BJ (cell line): ENCODE results near the gene MIER2. TPM values are rescaled to one million over a fixed set of nuclear protein-coding genes. Genes with fewer than 3 reads are reported as not detected.

Experiments
- CTCF ChIA-PET: fragments of 350-600 bp; formaldehyde crosslinking; extraction: SDS; loops from one replicate; lab custom pipeline; 2021; ENCODE audit warnings: antibody characterized with exemption, inconsistent platforms; lab: Yijun Ruan, JAX
- POLR2A ChIA-PET: fragments of 300-600 bp; sonication (Branson Sonifier 250); formaldehyde crosslinking; extraction: SDS; loops from one replicate; lab custom pipeline; 2021; ENCODE audit warnings: antibody characterized with exemption; lab: Charles Lee
- DNase-seq: peaks from one replicate; pipeline ENCODE4 v3.0.0-alpha.2; 2011; ENCODE audit warnings: low read depth
- H3K27me3 ChIP-seq: 2 replicates; pipeline ENCODE4 v1.6.0; 2011; ENCODE audit warnings: low read length; ENCODE audit not compliant: control insufficient read depth, insufficient read depth
- H3K36me3 ChIP-seq: 2 replicates; pipeline ENCODE4 v1.5.1; 2011; ENCODE audit warnings: low read length; ENCODE audit not compliant: control insufficient read depth, insufficient read depth
- H3K4me3 ChIP-seq: 2 replicates; pipeline ENCODE4 v1.5.1; 2011; ENCODE audit warnings: low read depth, mild to moderate bottlenecking, control low read depth, low read length
- CTCF ChIP-seq: IDR thresholded peaks from 2 replicates; pipeline ENCODE4 v1.5.1; 2011; ENCODE audit warnings: low read depth, mild to moderate bottlenecking, control low read depth, inconsistent platforms, low read length, moderate library complexity; ENCODE audit not compliant: insufficient read depth
- polyA plus RNA-seq: library from polyadenylated mRNA; depleted of rRNA; stranded (reverse); fragments of >200 nt; gene quantifications from 2 replicates; pipeline ENCODE4 v1.2.3, GENCODE V29; 2011

Gene MIER2
- polyA plus RNA-seq, 1 experiment: 14.8 TPM

- no peak for DNase-seq
- Histone ChIP-seq H3K4me3 (no peak overlapping the region), H3K36me3 (no peaks in the 10 kb centered on the region), H3K27me3 (peaks cover 19% of the 10 kb centered on the region)
- CTCF ChIA-PET: no interaction called here
- no peak for TF ChIP-seq CTCF
- POLR2A ChIA-PET: no interaction called here
These were observed 30.3 kb upstream of the MIER2 start for GRCh38 chr19:374886-375235.

- POLR2A ChIA-PET: no interaction called here
- CTCF ChIA-PET: no interaction called here
- TF ChIP-seq CTCF: no peak
- Histone ChIP-seq H3K27me3 (peaks cover 19% of the 10 kb centered on the region), H3K4me3 (no peak overlapping the region), H3K36me3 (no peaks in the 10 kb centered on the region)
- DNase-seq: no peak
These were observed 29.7 kb upstream of the MIER2 start for GRCh38 chr19:374183-374885.

DNA sequence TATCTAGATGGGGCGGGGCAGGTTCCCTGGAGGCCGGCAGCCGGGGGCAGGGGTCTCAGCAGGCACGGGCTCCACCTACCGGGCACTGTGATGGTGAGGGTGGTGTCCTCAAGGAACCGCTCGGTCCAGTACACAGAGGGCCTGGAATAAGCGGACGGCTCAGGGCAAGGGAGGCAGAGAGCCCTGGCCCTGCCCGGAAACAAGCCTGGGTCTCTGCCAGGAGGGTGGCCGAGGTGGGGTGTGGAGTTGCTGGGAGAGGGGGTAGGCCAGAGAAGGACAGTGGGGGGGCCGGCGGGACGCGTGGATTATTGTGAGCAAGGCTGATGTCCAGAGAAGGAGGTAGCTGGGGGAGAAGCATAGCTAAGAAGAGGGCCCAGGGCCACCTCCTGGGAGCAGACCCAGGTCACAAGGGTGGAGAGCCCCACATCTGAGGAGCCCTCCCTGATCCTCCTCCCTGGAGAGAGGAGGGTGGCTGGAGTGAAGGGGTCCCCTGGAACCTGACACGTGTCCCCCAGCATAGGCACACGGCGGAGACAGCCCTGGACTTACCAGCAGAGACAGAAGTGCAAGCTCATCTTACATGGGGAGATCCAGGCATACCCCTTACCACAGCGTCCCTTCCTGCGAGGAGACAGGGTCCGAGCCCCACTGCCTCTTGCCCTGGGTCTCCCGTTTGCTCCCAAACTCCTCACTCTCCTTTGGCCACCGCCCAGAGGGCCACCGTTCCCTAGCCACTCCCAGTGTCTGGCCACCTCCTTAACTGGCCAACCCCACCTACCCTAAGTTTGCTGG, 29.0 kb upstream of the MIER2 start:
- ChIA-PET CTCF (no interaction called here), POLR2A (no interaction called here)
- no peaks in the 10 kb centered on the region for H3K36me3 ChIP-seq
- H3K27me3 ChIP-seq: peaks cover 22% of the 10 kb centered on the region
- no peak for TF ChIP-seq CTCF
- DNase-seq: no peak
- no peak overlapping the region for H3K4me3 ChIP-seq

DNA sequence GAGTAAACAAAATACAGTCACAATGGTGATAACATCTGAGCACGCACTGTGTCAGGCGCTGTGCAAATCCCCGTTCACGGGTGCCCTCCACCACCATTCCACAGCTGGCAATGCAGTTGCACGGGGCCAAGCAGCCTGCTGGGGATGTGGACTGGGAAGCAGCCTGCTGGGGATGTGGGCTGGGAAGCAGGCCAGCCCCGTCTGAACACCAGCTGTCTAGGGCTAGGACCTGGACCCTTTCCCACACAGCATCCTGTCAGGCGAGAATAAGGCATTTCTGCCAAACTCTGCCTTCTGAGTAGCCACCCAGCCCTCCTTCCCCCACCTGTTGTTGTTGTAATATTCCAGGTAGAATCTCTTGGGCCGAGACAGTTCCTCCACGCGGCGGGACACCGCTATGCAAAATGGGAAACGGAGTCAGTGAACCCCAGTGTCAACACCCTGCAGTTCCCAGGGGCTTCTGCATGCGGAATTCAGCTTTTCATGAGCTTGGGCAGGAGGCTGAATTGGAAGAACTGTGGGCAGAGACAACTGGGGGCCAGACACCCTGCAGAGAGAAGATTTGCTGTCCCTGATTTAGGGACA, 27.8 kb upstream of the MIER2 start:
- Histone ChIP-seq H3K27me3 (peaks cover 22% of the 10 kb centered on the region), H3K4me3 (no peak overlapping the region), H3K36me3 (no peaks in the 10 kb centered on the region)
- POLR2A ChIA-PET: no interaction called here
- peak; percentile 39 for DNase-seq
- CTCF ChIA-PET: no interaction called here
- TF ChIP-seq CTCF: no peak

- TF ChIP-seq CTCF: no peak
- CTCF ChIA-PET: interaction anchor here (1.3 kb wide), 2 partner anchors 9 to 24 kb away, joined by 3 to 6 read pairs; no protein-coding TSS in a partner anchor
- Histone ChIP-seq H3K27me3 (peaks cover 22% of the 10 kb centered on the region), H3K4me3 (no peak overlapping the region), H3K36me3 (no peaks in the 10 kb centered on the region)
- DNase-seq: no peak
- POLR2A ChIA-PET: no interaction called here
These were observed 27.0 kb upstream of the MIER2 start for GRCh38 chr19:371501-372168.
